WI38 (cell line): Measurements from ENCODE around the gene LRIT2.
A peak's percentile ranks its signal among the peaks of the same experiment; 100 is the strongest.

Experiments used
- H3K4me3 ChIP-seq: 2 replicates; pipeline ENCODE4 v1.5.1; 2011; ENCODE audit warnings: low read depth, mild to moderate bottlenecking, control low read depth, low read length
- CTCF ChIP-seq: IDR thresholded peaks from 2 replicates; pipeline ENCODE4 v1.5.1; 2012; ENCODE audit warnings: low read depth, mild to moderate bottlenecking, control low read depth, low read length

Gene LRIT2

GRCh38 chr10:84214612-84215235, 10.6 kb downstream of the LRIT2 start:
- peak; percentile 42; the same call in 1 of the 2 replicates for TF ChIP-seq CTCF
- no peak overlapping the region for H3K4me3 ChIP-seq

- no peak for TF ChIP-seq CTCF
- no peak overlapping the region for H3K4me3 ChIP-seq
Measured at GRCh38 chr10:84214046-84214572, 11.2 kb downstream of the LRIT2 start.

- no peak overlapping the region for H3K4me3 ChIP-seq
- TF ChIP-seq CTCF, result no peak
Measured at GRCh38 chr10:84213076-84213475, 12.3 kb downstream of the LRIT2 start.

GRCh38 chr10:84212014-84212413, 13.3 kb downstream of the LRIT2 start:
- no peak overlapping the region for H3K4me3 ChIP-seq
- no peak for TF ChIP-seq CTCF

GRCh38 chr10:84211566-84211965, 13.8 kb downstream of the LRIT2 start:
- TF ChIP-seq CTCF, result no peak
- no peak overlapping the region for H3K4me3 ChIP-seq

GRCh38 chr10:84208023-84208422, 17.3 kb downstream of the LRIT2 start:
- H3K4me3 ChIP-seq, result no peak overlapping the region
- TF ChIP-seq CTCF, result no peak

GRCh38 chr10:84205853-84206525, 19.4 kb downstream of the LRIT2 start:
- TF ChIP-seq CTCF, result no peak
- no peak overlapping the region for H3K4me3 ChIP-seq
